K562 treated with DMSO at 1 percent for 24 hours (cell line): ENCODE results near the gene MRM2. TPM values are rescaled to one million over a fixed set of nuclear protein-coding genes. Genes with fewer than 3 reads are reported as not detected.

Experiments used
- total RNA-seq: library from RNA; unstranded; fragments of 300-600 nt; gene quantifications from 2 replicates; pipeline ENCODE4 v1.2.3, GENCODE V29; 2022; ENCODE audit warnings: low read depth; ENCODE audit not compliant: insufficient read depth

Gene MRM2
- total RNA-seq = 32.2 and 33.5 TPM in 2 replicates

GRCh38 chr7:2241580-2242540, at the start of gene MRM2, which contains the start of gene NUDT1:
Gene MRM2 (minus strand): TSS chr7:2242205. CDS start chr7:2242169, 36 bp downstream.
Gene NUDT1 (plus strand): TSS chr7:2242226. CDS start chr7:2244575, 2,349 bp downstream.

GRCh38 chr7:2232766-2233520, 9.1 kb downstream of the MRM2 start, which contains the start of gene MAD1L1:
Gene MAD1L1 (minus strand): TSS chr7:2232945. CDS start chr7:2230133, 2,812 bp downstream.

Other genes starting within 250 kb of the MRM2 start
- gene MAD1L1, start 9.3 kb downstream of the MRM2 start, total RNA-seq = 84.9 and 99.4 TPM in 2 replicates
- gene NUDT1, start within 50 bp of the MRM2 start, total RNA-seq = 75.3 and 77.9 TPM in 2 replicates
- 22.9 and 23.1 TPM in 2 replicates for gene SNX8, start 72.2 kb upstream of the MRM2 start, total RNA-seq
- gene EIF3B, start 112.6 kb upstream of the MRM2 start, total RNA-seq = 184 and 189 TPM in 2 replicates
- 58.3 and 62.6 TPM in 2 replicates for gene CHST12, start 161.4 kb upstream of the MRM2 start, total RNA-seq
- not detected in 2 replicates for gene GRIFIN, start 234.2 kb upstream of the MRM2 start, total RNA-seq